OCI-LY1 (cell line): ENCODE measurements around the gene AFM.

ENCODE experiments used
- H2AFZ ChIP-seq: fragments of 200-600 bp; sonication (generic), shearing (Covaris generic); 2 replicates; pipeline ENCODE4 v1.6.0; 2014; ENCODE audit warnings: antibody characterized with exemption, mild to moderate bottlenecking, low read length
- H3F3A ChIP-seq: fragments of 200-600 bp; sonication (generic), shearing (Covaris generic); 2 replicates; pipeline ENCODE4 v1.6.0; 2014; ENCODE audit warnings: mild to moderate bottlenecking, antibody characterized with exemption, low read length, moderate library complexity; ENCODE audit not compliant: insufficient read depth
- H3K27ac ChIP-seq: fragments of 200-600 bp; sonication (generic); 2 replicates; pipeline ENCODE4 v1.5.1; 2014; ENCODE audit warnings: low read length, mixed run types, mild to moderate bottlenecking, low read depth; ENCODE audit not compliant: poor library complexity, severe bottlenecking
- H3K27me3 ChIP-seq: fragments of 200-600 bp; sonication (generic); 2 replicates; pipeline ENCODE4 v1.6.0; 2014; ENCODE audit warnings: antibody characterized with exemption, mild to moderate bottlenecking, low read length, moderate library complexity; ENCODE audit not compliant: insufficient read depth
- H3K36me3 ChIP-seq: fragments of 200-600 bp; sonication (generic); 2 replicates; pipeline ENCODE4 v1.6.1; 2014; ENCODE audit warnings: mild to moderate bottlenecking, antibody characterized with exemption, low read length, moderate library complexity, mixed read lengths; ENCODE audit not compliant: insufficient read depth
- H3K4me1 ChIP-seq: fragments of 200-600 bp; sonication (generic); 2 replicates; pipeline ENCODE4 v1.5.1; 2014; ENCODE audit warnings: mild to moderate bottlenecking, low read length, moderate library complexity; ENCODE audit not compliant: insufficient read depth, severe bottlenecking
- H3K4me2 ChIP-seq: fragments of 200-600 bp; sonication (generic), shearing (Covaris generic); 2 replicates; pipeline ENCODE4 v1.6.1; 2014; ENCODE audit warnings: low read length
- H3K4me3 ChIP-seq: fragments of 200-600 bp; sonication (generic); 2 replicates; pipeline ENCODE4 v1.5.1; 2014; ENCODE audit warnings: low read length, low read depth, mild to moderate bottlenecking, mixed read lengths; ENCODE audit not compliant: poor library complexity, severe bottlenecking
- H3K79me2 ChIP-seq: fragments of 200-600 bp; shearing (Covaris generic); 2 replicates; pipeline ENCODE4 v1.6.1; 2016; ENCODE audit warnings: mixed run types, low read length, mixed read lengths; ENCODE audit not compliant: insufficient read depth
- H3K9ac ChIP-seq: fragments of 200-600 bp; sonication (generic), shearing (Covaris generic); 2 replicates; pipeline ENCODE4 v1.6.1; 2014; ENCODE audit warnings: mild to moderate bottlenecking, low read length, mixed read lengths
- H3K9me2 ChIP-seq: fragments of 200-600 bp; sonication (generic), shearing (Covaris generic); 2 replicates; pipeline ENCODE4 v1.6.1; 2014; ENCODE audit warnings: low read depth, mild to moderate bottlenecking, low read length, mixed read lengths
- H3K9me3 ChIP-seq: fragments of 200-600 bp; shearing (Covaris generic); 2 replicates; pipeline ENCODE4 v1.6.1; 2014; ENCODE audit warnings: low read length, mixed read lengths
- H4K20me1 ChIP-seq: fragments of 200-600 bp; sonication (generic), shearing (Covaris generic); 2 replicates; pipeline ENCODE4 v1.6.0; 2016; ENCODE audit warnings: mild to moderate bottlenecking, low read length; ENCODE audit not compliant: insufficient read depth
- EZH2 ChIP-seq: fragments of 200-600 bp; sonication (generic), shearing (Covaris generic); IDR thresholded peaks from 2 replicates; pipeline ENCODE4 v1.8.0; 2017; ENCODE audit warnings: borderline replicate concordance, mixed run types, mild to moderate bottlenecking, antibody characterized with exemption, low read length, moderate library complexity, mixed read lengths
- TF ChIP-seq, protein P1 (sequence below): fragments of 200-600 bp; sonication (generic), shearing (Covaris generic); IDR thresholded peaks from 2 replicates; pipeline ENCODE4 v1.5.1; 2017; ENCODE audit warnings: mild to moderate bottlenecking, antibody characterized with exemption, low read length, moderate library complexity, mixed read lengths

Gene AFM

GRCh38 chr4:73451981-73452747 lies 29.4 kb upstream of the AFM start:
- H3K9me2 ChIP-seq, result no peaks in the 10 kb centered on the region
- TF ChIP-seq EZH2, result no peak
- TF ChIP-seq, protein P1, sequence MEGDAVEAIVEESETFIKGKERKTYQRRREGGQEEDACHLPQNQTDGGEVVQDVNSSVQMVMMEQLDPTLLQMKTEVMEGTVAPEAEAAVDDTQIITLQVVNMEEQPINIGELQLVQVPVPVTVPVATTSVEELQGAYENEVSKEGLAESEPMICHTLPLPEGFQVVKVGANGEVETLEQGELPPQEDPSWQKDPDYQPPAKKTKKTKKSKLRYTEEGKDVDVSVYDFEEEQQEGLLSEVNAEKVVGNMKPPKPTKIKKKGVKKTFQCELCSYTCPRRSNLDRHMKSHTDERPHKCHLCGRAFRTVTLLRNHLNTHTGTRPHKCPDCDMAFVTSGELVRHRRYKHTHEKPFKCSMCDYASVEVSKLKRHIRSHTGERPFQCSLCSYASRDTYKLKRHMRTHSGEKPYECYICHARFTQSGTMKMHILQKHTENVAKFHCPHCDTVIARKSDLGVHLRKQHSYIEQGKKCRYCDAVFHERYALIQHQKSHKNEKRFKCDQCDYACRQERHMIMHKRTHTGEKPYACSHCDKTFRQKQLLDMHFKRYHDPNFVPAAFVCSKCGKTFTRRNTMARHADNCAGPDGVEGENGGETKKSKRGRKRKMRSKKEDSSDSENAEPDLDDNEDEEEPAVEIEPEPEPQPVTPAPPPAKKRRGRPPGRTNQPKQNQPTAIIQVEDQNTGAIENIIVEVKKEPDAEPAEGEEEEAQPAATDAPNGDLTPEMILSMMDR, result no peak
- no peaks in the 10 kb centered on the region for H3K27me3 ChIP-seq
- H2AFZ ChIP-seq, result no peak overlapping the region
- no peaks in the 10 kb centered on the region for H3K79me2 ChIP-seq
- H4K20me1 ChIP-seq, result no peaks in the 10 kb centered on the region
- H3K4me2 ChIP-seq, result no peak overlapping the region
- H3K9ac ChIP-seq, result no peak overlapping the region
- no peaks in the 10 kb centered on the region for H3K4me1 ChIP-seq
- H3K27ac ChIP-seq, result no peak overlapping the region
- H3K36me3 ChIP-seq, result no peaks in the 10 kb centered on the region
- no peaks in the 10 kb centered on the region for H3K9me3 ChIP-seq
- no peaks in the 10 kb centered on the region for H3F3A ChIP-seq
- H3K4me3 ChIP-seq, result no peak overlapping the region

DNA sequence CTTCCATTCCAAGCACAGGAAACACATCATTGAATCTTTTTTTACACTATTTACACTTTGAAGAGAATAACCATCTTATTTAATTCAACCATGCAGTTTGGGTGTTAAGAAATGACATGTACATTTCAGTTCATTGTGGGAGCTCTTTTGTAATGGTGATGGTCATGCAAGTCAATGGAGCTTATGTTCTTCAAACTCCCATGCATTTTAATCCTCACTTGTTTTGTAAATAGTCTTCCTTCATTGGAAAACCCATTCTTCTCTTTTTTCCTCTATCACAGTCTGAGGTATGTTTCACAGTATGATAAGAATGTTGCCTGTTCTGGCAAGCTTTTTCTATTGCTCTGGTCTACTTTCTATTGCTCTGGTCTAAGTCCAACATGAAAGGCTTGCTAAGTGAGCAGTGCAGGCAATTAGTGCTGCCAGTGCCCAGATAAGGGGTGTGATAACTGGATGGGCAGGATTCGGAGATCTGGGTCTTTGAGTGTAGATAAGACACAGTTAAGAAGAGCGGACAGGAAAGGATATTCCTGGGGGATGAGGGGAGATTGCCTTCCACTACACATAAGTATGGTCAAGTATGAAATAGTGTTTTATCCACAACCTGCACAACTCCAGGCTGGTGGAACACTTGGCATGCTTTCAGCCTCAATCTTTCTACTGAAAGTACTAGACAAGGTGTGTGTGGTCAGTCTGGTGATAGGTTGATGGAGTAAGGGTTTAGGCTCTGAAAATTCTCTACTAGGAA lies 28.4 kb upstream of the AFM start:
- no peak overlapping the region for H3K27ac ChIP-seq
- no peak overlapping the region for H2AFZ ChIP-seq
- no peaks in the 10 kb centered on the region for H3K4me1 ChIP-seq
- no peaks in the 10 kb centered on the region for H3K36me3 ChIP-seq
- no peak overlapping the region for H3K9ac ChIP-seq
- H3F3A ChIP-seq, result no peaks in the 10 kb centered on the region
- H3K27me3 ChIP-seq, result no peaks in the 10 kb centered on the region
- no peak overlapping the region for H3K4me2 ChIP-seq
- H3K9me2 ChIP-seq, result no peaks in the 10 kb centered on the region
- no peaks in the 10 kb centered on the region for H3K9me3 ChIP-seq
- no peaks in the 10 kb centered on the region for H4K20me1 ChIP-seq
- H3K79me2 ChIP-seq, result no peaks in the 10 kb centered on the region
- TF ChIP-seq, protein P1, result no peak
- no peak for TF ChIP-seq EZH2
- no peak overlapping the region for H3K4me3 ChIP-seq

- Histone ChIP-seq H3K79me2 (no peaks in the 10 kb centered on the region), H3K4me2 (no peak overlapping the region), H3K27ac (no peak overlapping the region), H3K9me2 (no peaks in the 10 kb centered on the region), H3K9ac (no peak overlapping the region), H3K36me3 (no peaks in the 10 kb centered on the region), H2AFZ (no peak overlapping the region), H3K4me3 (no peak overlapping the region), H3K9me3 (no peaks in the 10 kb centered on the region), H3K4me1 (no peaks in the 10 kb centered on the region), H4K20me1 (no peaks in the 10 kb centered on the region), H3F3A (no peaks in the 10 kb centered on the region), H3K27me3 (no peaks in the 10 kb centered on the region)
- no peak for TF ChIP-seq EZH2
- TF ChIP-seq, protein P1, result no peak
Observed at GRCh38 chr4:73453701-73454005, 27.9 kb upstream of the AFM start.
